MM.1S (cell line): ENCODE results near the gene SUMO2.
A peak's percentile ranks its signal among the peaks of the same experiment; 100 is the strongest.

ENCODE experiments used
- DNase-seq: peaks from one replicate; pipeline ENCODE4 v3.0.0-alpha.2; 2015
- H2AFZ ChIP-seq: fragments of 300-600 bp; sonication (generic); 2 replicates; pipeline ENCODE4 v1.6.0; 2016; ENCODE audit warnings: antibody characterized with exemption, low read length
- H3F3A ChIP-seq: fragments of 300-600 bp; sonication (generic); 2 replicates; pipeline ENCODE4 v1.6.1; 2016; ENCODE audit warnings: mild to moderate bottlenecking, antibody characterized with exemption, low read length, moderate library complexity, mixed read lengths; ENCODE audit not compliant: insufficient read depth
- H3K27ac ChIP-seq: fragments of 300-600 bp; sonication (generic); 2 replicates; pipeline ENCODE4 v1.5.1; 2016; ENCODE audit warnings: mild to moderate bottlenecking, low read length
- H3K27me3 ChIP-seq: fragments of 300-600 bp; sonication (generic); replicated peaks from 2 replicates; pipeline ENCODE4 v1.6.0; 2016; ENCODE audit warnings: low read length; ENCODE audit not compliant: insufficient read depth
- H3K36me3 ChIP-seq: fragments of 300-600 bp; sonication (generic); replicated peaks from 2 replicates; pipeline ENCODE4 v1.6.1; 2016; ENCODE audit warnings: mild to moderate bottlenecking, low read length, mixed read lengths; ENCODE audit not compliant: insufficient read depth
- H3K4me1 ChIP-seq: fragments of 300-600 bp; sonication (generic); 2 replicates; pipeline ENCODE4 v1.6.1; 2016; ENCODE audit warnings: low read length, mixed read lengths
- H3K4me2 ChIP-seq: fragments of 300-600 bp; sonication (generic); 2 replicates; pipeline ENCODE4 v1.6.0; 2016; ENCODE audit warnings: low read depth, low read length
- H3K4me3 ChIP-seq: fragments of 300-600 bp; sonication (generic); 2 replicates; pipeline ENCODE4 v1.5.1; 2016; ENCODE audit warnings: low read length, mixed read lengths
- H3K79me2 ChIP-seq: fragments of 300-600 bp; sonication (generic); 2 replicates; pipeline ENCODE4 v1.6.1; 2016; ENCODE audit warnings: mixed run types, low read length, mixed read lengths
- H3K9ac ChIP-seq: fragments of 300-600 bp; sonication (generic); 2 replicates; pipeline ENCODE4 v1.6.1; 2016; ENCODE audit warnings: low read length, mixed read lengths
- H3K9me2 ChIP-seq: fragments of 300-600 bp; sonication (generic); replicated peaks from 2 replicates; pipeline ENCODE4 v1.6.1; 2016; ENCODE audit warnings: mild to moderate bottlenecking, low read length, mixed read lengths; ENCODE audit not compliant: insufficient read depth
- H3K9me3 ChIP-seq: fragments of 300-600 bp; sonication (generic); replicated peaks from 2 replicates; pipeline ENCODE4 v1.6.1; 2016; ENCODE audit warnings: mild to moderate bottlenecking, low read length, mixed read lengths; ENCODE audit not compliant: insufficient read depth
- H4K20me1 ChIP-seq: fragments of 300-600 bp; sonication (generic); 2 replicates; pipeline ENCODE4 v1.6.1; 2016; ENCODE audit warnings: mild to moderate bottlenecking, low read length, moderate library complexity, mixed read lengths; ENCODE audit not compliant: insufficient read depth
- CTCF ChIP-seq: fragments of 300-600 bp; sonication (generic); IDR thresholded peaks from 2 replicates; pipeline ENCODE4 v1.5.1; 2016; ENCODE audit warnings: antibody characterized with exemption, low read length, mixed read lengths
- EZH2 ChIP-seq: fragments of 300-600 bp; sonication (generic); optimal IDR thresholded peaks from 2 replicates; pipeline ENCODE3; 2017; ENCODE audit warnings: low read depth, mild to moderate bottlenecking, antibody characterized with exemption, low read length, mixed read lengths
- EZH2phosphoT487 ChIP-seq: fragments of 300-600 bp; sonication (generic); IDR thresholded peaks from 2 replicates; pipeline ENCODE4 v1.6.1; 2018; ENCODE audit warnings: antibody characterized with exemption, low read length

SUMO2 gene

GRCh38 chr17:75152922-75153779 is 29.6 kb downstream of the SUMO2 start:
- no peaks in the 10 kb centered on the region for H4K20me1 ChIP-seq
- H2AFZ ChIP-seq: peak overlapping the region; percentile 55; the same call in 1 of the 2 replicates
- DNase-seq: no peak
- H3K36me3 ChIP-seq: no peaks in the 10 kb centered on the region
- no peak overlapping the region for H3K27ac ChIP-seq
- H3K4me2 ChIP-seq: peak overlapping the region; percentile 75
- peak overlapping the region; percentile 82 for H3K4me3 ChIP-seq
- H3K27me3 ChIP-seq: no peaks in the 10 kb centered on the region
- H3K9me3 ChIP-seq: no peaks in the 10 kb centered on the region
- H3K79me2 ChIP-seq: peaks cover 57% of the 10 kb centered on the region
- no peaks in the 10 kb centered on the region for H3K9me2 ChIP-seq
- H3F3A ChIP-seq: no peaks in the 10 kb centered on the region
- H3K4me1 ChIP-seq: peaks cover 15% of the 10 kb centered on the region
- H3K9ac ChIP-seq: peak overlapping the region; percentile 64
- no peak for TF ChIP-seq CTCF
- TF ChIP-seq EZH2: no peak
- TF ChIP-seq EZH2phosphoT487: no peak

GRCh38 chr17:75152523-75152921 is 30.2 kb downstream of the SUMO2 start:
- peak overlapping the region; percentile 64; the same call in 1 of the 2 replicates for H3K9ac ChIP-seq
- DNase-seq: no peak
- H3K27me3 ChIP-seq: no peaks in the 10 kb centered on the region
- H3K9me2 ChIP-seq: no peaks in the 10 kb centered on the region
- peak overlapping the region; percentile 75 for H3K4me2 ChIP-seq
- no peaks in the 10 kb centered on the region for H3K9me3 ChIP-seq
- no peak overlapping the region for H2AFZ ChIP-seq
- H3K27ac ChIP-seq: no peak overlapping the region
- peaks cover 59% of the 10 kb centered on the region for H3K79me2 ChIP-seq
- no peaks in the 10 kb centered on the region for H3K36me3 ChIP-seq
- H3F3A ChIP-seq: no peaks in the 10 kb centered on the region
- TF ChIP-seq EZH2: no peak
- TF ChIP-seq CTCF: no peak
- peaks cover 15% of the 10 kb centered on the region for H3K4me1 ChIP-seq
- H3K4me3 ChIP-seq: peak overlapping the region; percentile 82; the same call in 1 of the 2 replicates
- no peaks in the 10 kb centered on the region for H4K20me1 ChIP-seq

- no peak overlapping the region for H3K9ac ChIP-seq
Observed at GRCh38 chr17:75151930-75152329, 30.8 kb downstream of the SUMO2 start.

More at GRCh38 chr17:75151930-75152329, 30.8 kb downstream of the SUMO2 start:
- H3K4me2 ChIP-seq: no peak overlapping the region
- no peaks in the 10 kb centered on the region for H3F3A ChIP-seq
- H3K36me3 ChIP-seq: 0 out of 2 replicates have a peak, but pooled peaks cover 3% of the 10 kb centered on the region
- TF ChIP-seq CTCF: no peak
- TF ChIP-seq EZH2: no peak
- TF ChIP-seq EZH2phosphoT487: no peak
- H2AFZ ChIP-seq: no peak overlapping the region
- no peaks in the 10 kb centered on the region for H4K20me1 ChIP-seq
- no peaks in the 10 kb centered on the region for H3K9me2 ChIP-seq
- H3K27ac ChIP-seq: no peak overlapping the region
- H3K9me3 ChIP-seq: no peaks in the 10 kb centered on the region
- DNase-seq: no peak
- peaks cover 62% of the 10 kb centered on the region for H3K79me2 ChIP-seq
- no peaks in the 10 kb centered on the region for H3K27me3 ChIP-seq
- peaks cover 15% of the 10 kb centered on the region for H3K4me1 ChIP-seq
- H3K4me3 ChIP-seq: no peak overlapping the region
